ENCODE data around the gene CRACR2A.

DNA sequence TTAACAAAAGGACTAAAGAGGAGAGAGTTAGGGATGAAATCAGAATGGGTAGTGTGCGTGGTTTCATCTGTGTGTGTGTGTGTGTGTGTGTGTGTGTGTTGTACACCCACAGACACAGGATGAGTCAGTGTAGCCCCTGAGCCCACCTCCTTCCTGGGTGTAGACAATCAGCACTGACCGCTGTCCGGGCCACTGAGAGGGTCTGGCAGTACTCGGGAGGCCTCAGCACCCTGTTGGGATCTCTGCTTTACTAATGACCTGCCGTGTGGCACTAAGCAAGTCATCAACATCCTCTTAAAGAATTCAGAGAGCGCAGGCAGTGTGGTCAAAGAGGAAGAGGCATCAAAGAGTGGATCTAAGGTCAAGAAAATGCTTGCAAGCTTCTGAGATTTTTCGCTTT, 149.3 kb downstream of the CRACR2A start:
- TF ChIP-seq CHD1 (IDR thresholded peaks at IDR 0.05; ENCODE audit: low read depth, low read length) = no peak
- TF ChIP-seq, protein P1, sequence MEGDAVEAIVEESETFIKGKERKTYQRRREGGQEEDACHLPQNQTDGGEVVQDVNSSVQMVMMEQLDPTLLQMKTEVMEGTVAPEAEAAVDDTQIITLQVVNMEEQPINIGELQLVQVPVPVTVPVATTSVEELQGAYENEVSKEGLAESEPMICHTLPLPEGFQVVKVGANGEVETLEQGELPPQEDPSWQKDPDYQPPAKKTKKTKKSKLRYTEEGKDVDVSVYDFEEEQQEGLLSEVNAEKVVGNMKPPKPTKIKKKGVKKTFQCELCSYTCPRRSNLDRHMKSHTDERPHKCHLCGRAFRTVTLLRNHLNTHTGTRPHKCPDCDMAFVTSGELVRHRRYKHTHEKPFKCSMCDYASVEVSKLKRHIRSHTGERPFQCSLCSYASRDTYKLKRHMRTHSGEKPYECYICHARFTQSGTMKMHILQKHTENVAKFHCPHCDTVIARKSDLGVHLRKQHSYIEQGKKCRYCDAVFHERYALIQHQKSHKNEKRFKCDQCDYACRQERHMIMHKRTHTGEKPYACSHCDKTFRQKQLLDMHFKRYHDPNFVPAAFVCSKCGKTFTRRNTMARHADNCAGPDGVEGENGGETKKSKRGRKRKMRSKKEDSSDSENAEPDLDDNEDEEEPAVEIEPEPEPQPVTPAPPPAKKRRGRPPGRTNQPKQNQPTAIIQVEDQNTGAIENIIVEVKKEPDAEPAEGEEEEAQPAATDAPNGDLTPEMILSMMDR (conservative IDR thresholded peaks at IDR 0.05; ENCODE audit: low read depth, low read length) = no peak
- TF ChIP-seq RAD21 (IDR thresholded peaks at IDR 0.05; ENCODE audit: low read length) = no peak
- TF ChIP-seq, protein P2, sequence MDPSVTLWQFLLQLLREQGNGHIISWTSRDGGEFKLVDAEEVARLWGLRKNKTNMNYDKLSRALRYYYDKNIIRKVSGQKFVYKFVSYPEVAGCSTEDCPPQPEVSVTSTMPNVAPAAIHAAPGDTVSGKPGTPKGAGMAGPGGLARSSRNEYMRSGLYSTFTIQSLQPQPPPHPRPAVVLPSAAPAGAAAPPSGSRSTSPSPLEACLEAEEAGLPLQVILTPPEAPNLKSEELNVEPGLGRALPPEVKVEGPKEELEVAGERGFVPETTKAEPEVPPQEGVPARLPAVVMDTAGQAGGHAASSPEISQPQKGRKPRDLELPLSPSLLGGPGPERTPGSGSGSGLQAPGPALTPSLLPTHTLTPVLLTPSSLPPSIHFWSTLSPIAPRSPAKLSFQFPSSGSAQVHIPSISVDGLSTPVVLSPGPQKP (IDR thresholded peaks at IDR 0.05; ENCODE audit: borderline replicate concordance, low read depth, low read length) = no peak
- no peak for TF ChIP-seq POLR2A (IDR thresholded peaks at IDR 0.05; ENCODE audit: low read depth, low read length)
- TF ChIP-seq MAZ (IDR thresholded peaks at IDR 0.05; ENCODE audit: borderline replicate concordance, low read depth, low read length) = no peak
- no peak for TF ChIP-seq RFX5 (IDR thresholded peaks at IDR 0.05; ENCODE audit: low read depth, low read length)
- TF ChIP-seq CEBPB (IDR thresholded peaks at IDR 0.05; ENCODE audit: low read depth, low read length) = no peak
- TF ChIP-seq, protein P3, sequence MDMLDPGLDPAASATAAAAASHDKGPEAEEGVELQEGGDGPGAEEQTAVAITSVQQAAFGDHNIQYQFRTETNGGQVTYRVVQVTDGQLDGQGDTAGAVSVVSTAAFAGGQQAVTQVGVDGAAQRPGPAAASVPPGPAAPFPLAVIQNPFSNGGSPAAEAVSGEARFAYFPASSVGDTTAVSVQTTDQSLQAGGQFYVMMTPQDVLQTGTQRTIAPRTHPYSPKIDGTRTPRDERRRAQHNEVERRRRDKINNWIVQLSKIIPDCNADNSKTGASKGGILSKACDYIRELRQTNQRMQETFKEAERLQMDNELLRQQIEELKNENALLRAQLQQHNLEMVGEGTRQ (IDR thresholded peaks at IDR 0.05; ENCODE audit: low read depth, low read length) = no peak
- TF ChIP-seq FOS (IDR thresholded peaks at IDR 0.05; ENCODE audit: low read depth, low read length) = no peak
- no peak for TF ChIP-seq MXI1 (IDR thresholded peaks at IDR 0.05; ENCODE audit: borderline replicate concordance, low read depth, low read length)
- no peak for TF ChIP-seq MAFK (IDR thresholded peaks at IDR 0.05; ENCODE audit: low read depth, low read length)
- no peak for TF ChIP-seq BHLHE40 (IDR thresholded peaks at IDR 0.05; ENCODE audit: low read depth, low read length)

Data from IMR-90 (cell line).